ENCODE measurements around the gene CEP170B.

DNA sequence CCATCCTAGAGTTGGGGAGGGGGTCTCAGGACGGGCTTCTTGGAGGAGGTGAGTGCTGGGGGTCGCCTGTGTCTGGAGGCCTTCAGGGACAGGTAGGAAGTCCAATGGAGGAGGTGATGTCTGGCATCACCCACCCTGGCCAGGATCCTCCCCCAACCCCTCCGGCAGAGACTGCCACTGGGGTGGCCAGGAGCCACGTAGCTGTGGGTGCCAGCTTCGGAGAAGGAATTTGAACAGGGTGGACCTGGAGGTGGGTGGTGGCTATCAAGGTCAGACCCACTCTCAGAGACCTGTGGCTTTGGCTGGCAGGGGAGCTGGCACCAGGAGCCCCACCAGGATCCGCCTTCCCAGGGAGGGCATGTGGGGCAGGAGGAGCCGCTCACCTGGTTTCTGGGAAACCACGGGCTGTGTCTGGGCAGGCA is 9.1 kb downstream of the CEP170B start:
- TF ChIP-seq PPARA (CRISPR knock-in tag; IDR thresholded peaks at IDR 0.05; ENCODE audit: borderline replicate concordance) (no peak), CSDC2 (CRISPR knock-in tag; IDR thresholded peaks at IDR 0.05) (no peak), TOX (CRISPR knock-in tag; IDR thresholded peaks at IDR 0.05; ENCODE audit: borderline replicate concordance) (no peak), OSR1 (CRISPR knock-in tag; IDR thresholded peaks at IDR 0.05) (no peak), GLIS3 (CRISPR knock-in tag; IDR thresholded peaks at IDR 0.05) (no peak), ZFP3 (CRISPR knock-in tag; IDR thresholded peaks at IDR 0.05) (no peak), ZNF565 (CRISPR knock-in tag; conservative IDR thresholded peaks at IDR 0.05; ENCODE audit: low read depth) (no peak), RARB (CRISPR knock-in tag; IDR thresholded peaks at IDR 0.05) (no peak), ZFP30 (CRISPR knock-in tag; IDR thresholded peaks at IDR 0.05) (no peak), BACH2 (CRISPR knock-in tag; IDR thresholded peaks at IDR 0.05; ENCODE audit: borderline replicate concordance) (no peak)
- TF ChIP-seq, protein P1, sequence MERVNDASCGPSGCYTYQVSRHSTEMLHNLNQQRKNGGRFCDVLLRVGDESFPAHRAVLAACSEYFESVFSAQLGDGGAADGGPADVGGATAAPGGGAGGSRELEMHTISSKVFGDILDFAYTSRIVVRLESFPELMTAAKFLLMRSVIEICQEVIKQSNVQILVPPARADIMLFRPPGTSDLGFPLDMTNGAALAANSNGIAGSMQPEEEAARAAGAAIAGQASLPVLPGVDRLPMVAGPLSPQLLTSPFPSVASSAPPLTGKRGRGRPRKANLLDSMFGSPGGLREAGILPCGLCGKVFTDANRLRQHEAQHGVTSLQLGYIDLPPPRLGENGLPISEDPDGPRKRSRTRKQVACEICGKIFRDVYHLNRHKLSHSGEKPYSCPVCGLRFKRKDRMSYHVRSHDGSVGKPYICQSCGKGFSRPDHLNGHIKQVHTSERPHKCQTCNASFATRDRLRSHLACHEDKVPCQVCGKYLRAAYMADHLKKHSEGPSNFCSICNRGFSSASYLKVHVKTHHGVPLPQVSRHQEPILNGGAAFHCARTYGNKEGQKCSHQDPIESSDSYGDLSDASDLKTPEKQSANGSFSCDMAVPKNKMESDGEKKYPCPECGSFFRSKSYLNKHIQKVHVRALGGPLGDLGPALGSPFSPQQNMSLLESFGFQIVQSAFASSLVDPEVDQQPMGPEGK (CRISPR knock-in tag; IDR thresholded peaks at IDR 0.05; ENCODE audit: borderline replicate concordance): no peak

All from SK-N-SH treated with all-trans-retinoic acid at 6 μM for 48 hours (cell line).